Loucy (cell line): ENCODE results near the gene UBE2D2.
A peak's percentile ranks its signal among the peaks of the same experiment; 100 is the strongest.

Experiments used
- H2AFZ ChIP-seq: fragments of 200-600 bp; sonication (generic); 2 replicates; pipeline ENCODE4 v1.6.0; 2016; ENCODE audit warnings: antibody characterized with exemption, mild to moderate bottlenecking, low read length, moderate library complexity
- H3F3A ChIP-seq: fragments of 200-600 bp; 2 replicates; pipeline ENCODE4 v1.6.0; 2016; ENCODE audit warnings: antibody characterized with exemption, low read depth, mild to moderate bottlenecking
- H3K27me3 ChIP-seq: fragments of 200-600 bp; sonication (generic); 2 replicates; pipeline ENCODE4 v1.6.1; 2014; ENCODE audit warnings: low read length, mild to moderate bottlenecking; ENCODE audit not compliant: insufficient read depth, poor library complexity, severe bottlenecking
- H3K36me3 ChIP-seq: fragments of 200-600 bp; sonication (generic); 2 replicates; pipeline ENCODE4 v1.6.1; 2016; ENCODE audit warnings: low read length; ENCODE audit not compliant: insufficient read depth
- H3K4me1 ChIP-seq: fragments of 200-600 bp; sonication (generic); 2 replicates; pipeline ENCODE4 v1.5.1; 2014; ENCODE audit warnings: low read length, mild to moderate bottlenecking; ENCODE audit not compliant: insufficient read depth, poor library complexity, severe bottlenecking
- H3K4me2 ChIP-seq: fragments of 200-600 bp; sonication (generic); 2 replicates; pipeline ENCODE4 v1.6.0; 2014; ENCODE audit warnings: antibody characterized with exemption, low read length, low read depth, mild to moderate bottlenecking; ENCODE audit not compliant: poor library complexity, severe bottlenecking
- H3K4me3 ChIP-seq: fragments of 200-600 bp; sonication (generic); 2 replicates; pipeline ENCODE4 v1.5.1; 2014; ENCODE audit warnings: low read length, mild to moderate bottlenecking, mixed read lengths; ENCODE audit not compliant: poor library complexity, severe bottlenecking
- H3K79me2 ChIP-seq: fragments of 200-600 bp; sonication (generic); 2 replicates; pipeline ENCODE4 v1.6.1; 2014; ENCODE audit warnings: low read length; ENCODE audit not compliant: insufficient read depth
- H3K9ac ChIP-seq: fragments of 200-600 bp; sonication (generic); 2 replicates; pipeline ENCODE4 v1.6.0; 2014; ENCODE audit warnings: mild to moderate bottlenecking, low read depth, low read length, moderate library complexity; ENCODE audit not compliant: poor library complexity, severe bottlenecking
- H3K9me2 ChIP-seq: fragments of 200-600 bp; sonication (generic); replicated peaks from 2 replicates; pipeline ENCODE4 v1.6.1; 2016; ENCODE audit warnings: low read depth, low read length, mixed read lengths
- H3K9me3 ChIP-seq: fragments of 200-600 bp; sonication (generic); 2 replicates; pipeline ENCODE4 v1.6.1; 2014; ENCODE audit warnings: mild to moderate bottlenecking, antibody characterized with exemption, low read length, low read depth; ENCODE audit not compliant: insufficient read depth
- H4K20me1 ChIP-seq: fragments of 200-600 bp; sonication (generic); 2 replicates; pipeline ENCODE4 v1.6.0; 2014; ENCODE audit warnings: antibody characterized with exemption, low read length, mild to moderate bottlenecking; ENCODE audit not compliant: insufficient read depth, poor library complexity, severe bottlenecking
- CTCF ChIP-seq: fragments of 200-600 bp; sonication (generic); conservative IDR thresholded peaks from 2 replicates; pipeline ENCODE4 v1.5.1; 2014; ENCODE audit warnings: mild to moderate bottlenecking, antibody characterized with exemption, low read length
- EZH2phosphoT487 ChIP-seq: fragments of 200-600 bp; IDR thresholded peaks from 2 replicates; pipeline ENCODE4 v1.6.1; 2018; ENCODE audit warnings: antibody characterized with exemption, mild to moderate bottlenecking, moderate library complexity, borderline replicate concordance

The UBE2D2 gene

GRCh38 chr5:139658928-139659667 lies 98.0 kb downstream of the UBE2D2 start:
- peaks cover 80% of the 10 kb centered on the region for H3K4me1 ChIP-seq
- peaks cover 96% of the 10 kb centered on the region for H4K20me1 ChIP-seq
- H3K4me3 ChIP-seq = peak overlapping the region; percentile 62
- H3K79me2 ChIP-seq = peaks cover 100% of the 10 kb centered on the region
- H3K36me3 ChIP-seq = peaks cover 24% of the 10 kb centered on the region; the same call in 1 of the 2 replicates
- H3F3A ChIP-seq = no peaks in the 10 kb centered on the region
- H3K9me3 ChIP-seq = no peaks in the 10 kb centered on the region
- no peaks in the 10 kb centered on the region for H3K27me3 ChIP-seq
- peak overlapping the region; percentile 98 for H3K4me2 ChIP-seq
- H3K9me2 ChIP-seq = no peaks in the 10 kb centered on the region
- no peak for TF ChIP-seq EZH2phosphoT487
- no peak for TF ChIP-seq CTCF
- H3K9ac ChIP-seq = peak overlapping the region; percentile 65
- H2AFZ ChIP-seq = no peak overlapping the region

GRCh38 chr5:139659695-139660101 lies 98.6 kb downstream of the UBE2D2 start:
- Histone ChIP-seq H3K36me3 (peaks cover 23% of the 10 kb centered on the region; the same call in 1 of the 2 replicates), H3K9me3 (no peaks in the 10 kb centered on the region), H3F3A (no peaks in the 10 kb centered on the region), H2AFZ (no peak overlapping the region), H3K4me2 (peak overlapping the region; percentile 98), H3K9ac (peak overlapping the region; percentile 65), H3K4me3 (peak overlapping the region; percentile 23), H4K20me1 (peaks cover 96% of the 10 kb centered on the region), H3K4me1 (peaks cover 79% of the 10 kb centered on the region), H3K9me2 (no peaks in the 10 kb centered on the region), H3K79me2 (peaks cover 100% of the 10 kb centered on the region), H3K27me3 (no peaks in the 10 kb centered on the region)
- no peak for TF ChIP-seq CTCF
- TF ChIP-seq EZH2phosphoT487 = no peak

GRCh38 chr5:139660105-139660922 lies 99.2 kb downstream of the UBE2D2 start:
- H3K9ac ChIP-seq = peak overlapping the region; percentile 65
- H3K4me3 ChIP-seq = no peak overlapping the region
- no peaks in the 10 kb centered on the region for H3K9me3 ChIP-seq
- peak overlapping the region; percentile 98 for H3K4me2 ChIP-seq
- no peaks in the 10 kb centered on the region for H3F3A ChIP-seq
- H2AFZ ChIP-seq = no peak overlapping the region
- no peaks in the 10 kb centered on the region for H3K9me2 ChIP-seq
- TF ChIP-seq EZH2phosphoT487 = no peak
- no peak for TF ChIP-seq CTCF
- peaks cover 78% of the 10 kb centered on the region for H3K4me1 ChIP-seq
- peaks cover 26% of the 10 kb centered on the region; the same call in 1 of the 2 replicates for H3K36me3 ChIP-seq
- H3K79me2 ChIP-seq = peaks cover 100% of the 10 kb centered on the region
- peaks cover 96% of the 10 kb centered on the region for H4K20me1 ChIP-seq
- H3K27me3 ChIP-seq = no peaks in the 10 kb centered on the region
